Natural killer cell (primary cell): ENCODE results near the gene TOR4A. TPM values are rescaled to one million over a fixed set of nuclear protein-coding genes. Genes with fewer than 3 reads are reported as not detected.

Experiments used
- ATAC-seq, 3 donors: fragments of 150-1000 bp in 2 of 3; fragments of 200-7000 bp in 1 of 3; cut with Tn5 transposase; 1 replicate in 1 of 3; 2 replicates in 2 of 3; pipeline ENCODE4 v1.10.0; 2021; ENCODE audit warnings: mild to moderate bottlenecking in 2 of 3, moderate library complexity in 2 of 3
- DNase-seq, 2 donors: peaks; one replicate each; pipeline versions ENCODE4 v3.0.0 to v3.0.0-alpha.2; 2013 to 2021; ENCODE audit warnings: mixed read lengths in 1 of 2
- H3K27ac ChIP-seq: one replicate; pipeline ENCODE4 v1.5.1; 2013; ENCODE audit warnings: mild to moderate bottlenecking, low read length
- H3K27me3 ChIP-seq: one replicate; pipeline ENCODE4 v1.6.1; 2013; ENCODE audit warnings: low read length; ENCODE audit not compliant: control insufficient read depth, insufficient read depth
- H3K36me3 ChIP-seq: one replicate; pipeline ENCODE4 v1.6.1; 2013; ENCODE audit warnings: low read length; ENCODE audit not compliant: control insufficient read depth, insufficient read depth
- H3K4me1 ChIP-seq: one replicate; pipeline ENCODE4 v1.6.1; 2013; ENCODE audit warnings: low read length; ENCODE audit not compliant: control insufficient read depth, insufficient read depth
- H3K4me3 ChIP-seq: one replicate; pipeline ENCODE4 v1.5.1; 2013; ENCODE audit warnings: low read length
- H3K9me3 ChIP-seq: one replicate; pipeline ENCODE4 v1.6.1; 2013; ENCODE audit warnings: low read length; ENCODE audit not compliant: control insufficient read depth, insufficient read depth
- H3K27ac Mint-ChIP-seq, 2 donors: one replicate each; pipeline ENCODE4 v1.8.0; 2022; ENCODE audit warnings: mild to moderate bottlenecking in 2 of 2, mixed read lengths in 2 of 2, moderate library complexity in 1 of 2
- H3K27me3 Mint-ChIP-seq, 2 donors: one replicate each; pipeline ENCODE4 v1.8.0; 2022; ENCODE audit warnings: low read depth in 2 of 2, mixed read lengths in 2 of 2
- H3K36me3 Mint-ChIP-seq: one replicate; pipeline ENCODE4 v1.8.0; 2022; ENCODE audit warnings: mixed read lengths
- H3K4me1 Mint-ChIP-seq, 2 donors: one replicate each; pipeline ENCODE4 v1.8.0; 2022; ENCODE audit warnings: mixed read lengths in 2 of 2
- H3K4me3 Mint-ChIP-seq: one replicate; pipeline ENCODE4 v1.8.0; 2022; ENCODE audit warnings: mild to moderate bottlenecking, moderate library complexity, mixed read lengths
- H3K9me3 Mint-ChIP-seq, 2 donors: one replicate each; pipeline ENCODE4 v1.8.0; 2022; ENCODE audit warnings: mixed read lengths in 2 of 2
- whole genome bisulfite sequencing: methylation state at CpG from one replicate; pipeline ENCODE4 v1.1.7; 2013; ENCODE audit warnings: missing lambda C conversion rate; ENCODE audit not compliant: insufficient coverage; 5-methylcytosine and 5-hydroxymethylcytosine counted together
- intact Hi-C: fragments of 100-400 bp; cut with micrococcal nuclease; formaldehyde crosslinking; loops from one replicate; pipeline ENCODE4 v1.14.2; 2022
- total RNA-seq, 4 donors: library from RNA; stranded (reverse); fragments of 120-200 nt in 1 of 4; gene quantifications; one replicate each; pipeline versions ENCODE4 v1.2.3 to v1.2.4, GENCODE V29; 2013 to 2022
- TF ChIP-seq, protein P1 (sequence below): fragments of 200-600 bp; IDR thresholded peaks from one replicate; pipeline ENCODE4 v1.8.0; 2022; ENCODE audit warnings: antibody characterized with exemption

TOR4A gene
- total RNA-seq, 3 donors from 2014 or later (not counting 1 experiment from before 2014, with no cell fraction given) = 16.3 to 24.6 (median 19.2) TPM

GRCh38 chr9:137316012-137316981 lies 38.8 kb downstream of the TOR4A start:
- no peaks in the 10 kb centered on the region for H3K36me3 ChIP-seq
- peak overlapping the region in 1 of 2 donors; percentile 49 for H3K27ac Mint-ChIP-seq
- no peaks in the 10 kb centered on the region for H3K27me3 Mint-ChIP-seq
- H3K9me3 Mint-ChIP-seq = no peaks in the 10 kb centered on the region
- DNase-seq (peak in 1 of 2 donors; percentile 22), ATAC-seq (peak in 2 of 3 donors; percentile 46 to 55)
- H3K4me1 ChIP-seq = peaks cover 31% of the 10 kb centered on the region
- no peak overlapping the region for H3K27ac ChIP-seq
- peaks cover 5 to 16% of the 10 kb centered on the region in 2 donors for H3K4me1 Mint-ChIP-seq
- intact Hi-C loops = no loop called here
- H3K9me3 ChIP-seq = no peaks in the 10 kb centered on the region
- H3K4me3 ChIP-seq = no peak overlapping the region
- peaks cover 5% of the 10 kb centered on the region for H3K27me3 ChIP-seq
- TF ChIP-seq, protein P1, sequence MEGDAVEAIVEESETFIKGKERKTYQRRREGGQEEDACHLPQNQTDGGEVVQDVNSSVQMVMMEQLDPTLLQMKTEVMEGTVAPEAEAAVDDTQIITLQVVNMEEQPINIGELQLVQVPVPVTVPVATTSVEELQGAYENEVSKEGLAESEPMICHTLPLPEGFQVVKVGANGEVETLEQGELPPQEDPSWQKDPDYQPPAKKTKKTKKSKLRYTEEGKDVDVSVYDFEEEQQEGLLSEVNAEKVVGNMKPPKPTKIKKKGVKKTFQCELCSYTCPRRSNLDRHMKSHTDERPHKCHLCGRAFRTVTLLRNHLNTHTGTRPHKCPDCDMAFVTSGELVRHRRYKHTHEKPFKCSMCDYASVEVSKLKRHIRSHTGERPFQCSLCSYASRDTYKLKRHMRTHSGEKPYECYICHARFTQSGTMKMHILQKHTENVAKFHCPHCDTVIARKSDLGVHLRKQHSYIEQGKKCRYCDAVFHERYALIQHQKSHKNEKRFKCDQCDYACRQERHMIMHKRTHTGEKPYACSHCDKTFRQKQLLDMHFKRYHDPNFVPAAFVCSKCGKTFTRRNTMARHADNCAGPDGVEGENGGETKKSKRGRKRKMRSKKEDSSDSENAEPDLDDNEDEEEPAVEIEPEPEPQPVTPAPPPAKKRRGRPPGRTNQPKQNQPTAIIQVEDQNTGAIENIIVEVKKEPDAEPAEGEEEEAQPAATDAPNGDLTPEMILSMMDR = no peak
- 6% methylated on average over 72 of the region's 83 CpGs for WGBS
- no peaks in the 10 kb centered on the region for H3K36me3 Mint-ChIP-seq
- H3K4me3 Mint-ChIP-seq = peak overlapping the region; percentile 57

GRCh38 chr9:137317021-137317717 lies 39.6 kb downstream of the TOR4A start:
- DNase-seq (no peak), ATAC-seq (no peak)
- TF ChIP-seq, protein P1 = no peak
- intact Hi-C loops = no loop called here
- 95% methylated on average over 19 of the region's 19 CpGs for WGBS
- Mint-ChIP-seq H3K27me3 (no peaks in the 10 kb centered on the region), H3K27ac (peak overlapping the region in 1 of 2 donors; percentile 49), H3K4me1 (peaks cover 5 to 16% of the 10 kb centered on the region in 2 donors), H3K36me3 (no peaks in the 10 kb centered on the region), H3K4me3 (no peak overlapping the region), H3K9me3 (no peaks in the 10 kb centered on the region)
- Histone ChIP-seq H3K36me3 (no peaks in the 10 kb centered on the region), H3K27me3 (peaks cover 5% of the 10 kb centered on the region), H3K27ac (no peak overlapping the region), H3K4me3 (no peak overlapping the region), H3K9me3 (no peaks in the 10 kb centered on the region), H3K4me1 (peaks cover 34% of the 10 kb centered on the region)

DNA sequence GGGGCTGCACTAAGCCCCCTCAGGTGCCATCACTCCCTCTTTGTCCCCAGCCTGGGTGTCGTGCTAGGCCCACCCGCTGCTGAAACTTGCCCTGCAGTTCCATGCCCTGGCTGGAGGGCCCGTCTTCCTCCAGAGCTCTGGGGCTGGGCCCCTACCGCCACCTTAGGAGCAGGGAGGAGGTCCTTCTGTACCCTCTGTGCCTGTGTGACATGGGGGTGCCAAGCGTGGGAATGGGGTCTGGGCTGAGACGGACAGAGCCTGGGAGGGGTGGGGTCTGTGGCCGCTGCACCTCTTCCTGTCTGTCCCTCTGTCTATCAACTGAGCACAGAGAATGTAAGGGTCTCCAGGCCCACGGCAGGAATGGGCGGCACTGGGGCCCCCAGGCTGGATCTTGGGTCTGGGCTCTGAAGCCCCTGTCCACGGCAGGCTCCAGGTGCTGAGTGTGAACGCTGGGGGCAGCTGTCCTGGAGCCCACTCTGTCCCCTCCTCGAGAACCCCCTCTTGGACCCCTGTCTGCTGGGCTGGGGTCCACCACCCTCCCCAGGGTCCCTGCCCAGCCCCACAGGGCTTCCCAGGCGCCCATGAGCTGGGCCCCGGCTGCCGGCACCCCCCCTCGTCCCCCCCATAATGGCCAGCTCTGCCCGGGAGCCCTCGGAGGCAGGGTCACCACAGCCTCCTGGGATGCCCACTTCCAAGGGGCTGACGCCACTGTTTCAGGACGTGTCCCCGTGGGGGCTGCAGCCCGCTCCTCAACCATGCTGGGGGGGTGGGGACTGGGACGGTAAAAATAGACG lies 40.4 kb downstream of the TOR4A start:
- Histone ChIP-seq H3K36me3 (no peaks in the 10 kb centered on the region), H3K4me1 (peaks cover 34% of the 10 kb centered on the region), H3K27me3 (peaks cover 5% of the 10 kb centered on the region), H3K4me3 (no peak overlapping the region), H3K27ac (no peak overlapping the region), H3K9me3 (no peaks in the 10 kb centered on the region)
- no peak for DNase-seq
- Mint-ChIP-seq H3K36me3 (no peaks in the 10 kb centered on the region), H3K4me1 (peaks cover 5 to 16% of the 10 kb centered on the region in 2 donors), H3K27ac (no peak overlapping the region), H3K4me3 (no peak overlapping the region), H3K27me3 (no peaks in the 10 kb centered on the region), H3K9me3 (no peaks in the 10 kb centered on the region)
- WGBS = 90% methylated on average over 24 of the region's 24 CpGs
- intact Hi-C loops = no loop called here
- ATAC-seq = no peak
- TF ChIP-seq, protein P1 = no peak
